Fibroblast of skin of right biceps (primary cell): ENCODE measurements around the gene OR52E2.

Experiments
- DNase-seq: peaks from one replicate; pipeline ENCODE4 v3.0.0-alpha.2; 2013

Gene OR52E2

GRCh38 chr11:5059391-5059790 lies at the start of gene OR52E2:
Gene OR52E2 (minus strand): TSS chr11:5059627. CDS start chr11:5059627, 0 bp downstream.
- DNase-seq, result no peak

- no peak for DNase-seq
Observed at GRCh38 chr11:5107285-5107684, 47.9 kb upstream of the OR52E2 start.

GRCh38 chr11:5103066-5103465 lies 43.6 kb upstream of the OR52E2 start:
- no peak for DNase-seq

DNA sequence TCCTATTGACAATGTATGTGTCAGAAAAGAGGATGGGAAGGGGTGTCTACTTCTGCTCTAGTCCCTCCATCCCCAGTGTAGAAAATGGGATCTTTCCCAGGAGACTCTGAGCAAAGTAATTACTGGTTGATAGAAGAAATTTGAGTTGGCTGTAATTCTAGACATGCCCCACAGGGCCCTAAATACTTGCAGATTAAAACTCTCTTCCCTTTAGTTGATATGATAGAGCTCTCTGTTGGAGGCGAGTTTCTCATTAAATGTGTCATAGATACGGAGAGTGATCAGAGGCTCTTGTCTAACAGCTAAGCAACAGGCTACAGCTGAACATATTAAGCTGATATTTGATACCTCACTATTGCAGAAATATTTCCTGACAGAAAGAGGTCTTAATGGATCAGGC lies 42.8 kb upstream of the OR52E2 start:
- no peak for DNase-seq

- DNase-seq, result no peak
Observed at GRCh38 chr11:5096011-5096410, 36.6 kb upstream of the OR52E2 start.

- peak; percentile 31 for DNase-seq
Observed at GRCh38 chr11:5092821-5093585, 33.6 kb upstream of the OR52E2 start.

GRCh38 chr11:5090668-5091067 lies 31.2 kb upstream of the OR52E2 start:
- DNase-seq, result no peak

DNA sequence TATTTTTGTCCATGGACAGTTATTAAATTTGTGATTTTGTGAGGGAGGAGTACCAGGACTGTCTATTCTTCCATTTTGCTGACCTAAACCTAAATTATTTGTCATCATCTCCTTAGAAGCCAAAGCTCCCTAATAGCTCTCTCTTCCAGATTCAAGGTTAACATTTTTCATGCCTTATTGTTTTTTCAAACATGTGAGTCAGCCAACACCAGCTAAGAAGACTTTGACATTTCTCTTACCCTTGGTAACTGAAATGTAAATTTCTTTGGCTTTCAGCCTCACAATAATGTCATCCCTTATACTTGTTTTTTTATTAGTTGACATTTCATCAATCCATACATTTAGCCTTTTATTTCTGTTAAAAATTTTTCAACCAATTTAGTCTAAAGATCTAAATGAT lies 29.1 kb upstream of the OR52E2 start:
- no peak for DNase-seq

- no peak for DNase-seq
Observed at GRCh38 chr11:5083602-5084001, 24.2 kb upstream of the OR52E2 start.

DNA sequence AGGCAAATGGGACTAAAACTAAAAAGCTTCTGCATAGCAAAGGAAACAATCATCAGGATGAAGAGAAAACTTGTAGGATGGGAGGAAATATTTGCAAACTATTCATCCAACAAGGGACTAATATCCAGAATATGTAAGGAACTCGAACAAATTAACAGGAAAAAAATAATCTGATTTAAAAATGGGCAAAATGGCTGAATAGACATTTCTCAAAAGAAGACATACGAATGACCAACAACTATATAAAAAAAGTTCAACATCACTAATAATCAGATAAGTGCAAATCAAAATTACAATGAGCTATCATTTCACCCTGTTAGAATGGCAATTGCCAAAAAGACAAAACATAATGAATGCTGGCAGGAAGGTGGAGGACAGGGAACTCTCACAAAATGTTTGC lies 22.0 kb upstream of the OR52E2 start:
- DNase-seq, result no peak

DNA sequence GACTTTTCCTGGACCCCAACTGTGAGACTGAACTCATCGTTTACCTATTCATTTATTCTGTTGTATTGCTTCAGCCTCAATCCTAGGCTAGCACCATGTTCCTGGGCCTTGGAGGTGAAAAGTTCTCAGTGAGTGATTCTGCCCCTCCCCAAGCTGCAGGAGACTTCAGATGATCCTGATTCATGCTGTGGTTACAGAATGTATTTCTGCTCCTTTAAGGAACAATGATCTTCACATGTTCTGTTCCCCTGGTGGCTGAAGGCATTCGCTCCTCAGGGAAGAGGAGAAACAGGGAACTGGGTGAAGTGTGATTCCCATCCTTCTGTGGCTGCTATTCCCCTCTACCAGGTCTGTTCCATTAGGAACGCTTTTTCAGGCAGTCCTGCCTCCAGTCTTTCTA lies 12.4 kb upstream of the OR52E2 start:
- peak; percentile 16 for DNase-seq

GRCh38 chr11:5069272-5069671 lies 9.8 kb upstream of the OR52E2 start, which contains the start of gene OR52E1:
Gene OR52E1 (plus strand): TSS chr11:5069572.
- DNase-seq, result no peak

DNA sequence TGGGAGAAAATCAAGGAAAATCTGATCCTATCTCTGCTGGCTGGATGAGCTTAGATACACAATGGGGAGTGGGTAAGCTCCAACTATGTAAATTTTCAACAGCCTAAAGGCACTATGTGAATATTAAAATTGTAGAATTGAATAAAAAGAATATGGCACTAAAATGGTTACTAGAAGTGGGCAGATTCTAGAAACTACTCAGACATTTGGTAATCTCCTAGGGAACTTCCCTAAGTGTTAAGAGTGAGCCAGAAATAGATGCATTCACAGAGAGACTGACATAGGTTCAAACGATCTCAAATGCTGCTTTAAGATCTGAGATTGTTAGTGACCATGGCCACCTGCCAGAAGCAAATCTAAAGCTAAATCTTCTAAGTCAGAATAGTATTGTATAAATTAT lies 5.6 kb upstream of the OR52E2 start:
- DNase-seq, result no peak

DNA sequence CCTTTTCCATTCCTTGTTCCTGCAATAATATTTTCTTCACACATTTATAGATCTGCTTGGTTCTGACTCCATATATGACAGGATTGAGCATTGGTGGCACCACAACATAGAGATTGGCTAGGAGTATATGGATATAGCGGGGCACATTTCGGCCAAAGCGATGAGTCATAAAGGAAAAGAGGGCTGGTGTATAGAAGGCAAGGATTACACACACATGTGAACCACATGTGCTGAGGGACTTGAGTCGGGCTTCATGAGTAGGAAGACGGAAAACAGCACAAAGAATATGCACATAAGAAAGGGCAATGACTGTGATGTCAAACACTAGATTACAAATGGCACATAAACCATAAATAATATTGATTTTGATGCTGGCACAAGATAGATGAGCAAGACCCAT lies 748 bp downstream of the OR52E2 start:
- peak; percentile 11 for DNase-seq

- DNase-seq, result no peak
Observed at GRCh38 chr11:5046754-5047330, 12.6 kb downstream of the OR52E2 start.

- no peak for DNase-seq
Observed at GRCh38 chr11:5046226-5046625, 13.2 kb downstream of the OR52E2 start, which contains the start of gene OR52J3. Gene OR52J3 (plus strand): TSS chr11:5046526. CDS start chr11:5046526, 0 bp downstream.

GRCh38 chr11:5043380-5043779 lies 16.0 kb downstream of the OR52E2 start:
- DNase-seq, result peak; percentile 64

DNA sequence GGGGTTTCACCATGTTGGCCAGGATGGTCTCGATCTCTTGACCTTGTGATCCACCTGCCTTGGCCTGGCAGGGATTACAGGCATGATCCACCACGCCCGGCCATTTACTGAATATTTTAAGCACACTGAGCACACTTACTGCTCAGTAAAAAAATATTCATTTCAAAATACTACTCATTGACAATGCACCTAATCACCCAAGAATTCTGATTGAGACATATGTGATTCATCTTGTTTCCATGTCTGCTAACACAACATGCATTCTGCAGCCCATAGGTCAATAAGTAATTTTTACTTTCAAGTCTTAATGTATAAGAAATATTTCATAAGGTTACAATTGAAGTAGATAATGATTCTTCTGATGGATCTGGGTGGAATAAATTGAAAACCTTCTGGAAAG lies 17.3 kb downstream of the OR52E2 start:
- DNase-seq, result peak; percentile 6

DNA sequence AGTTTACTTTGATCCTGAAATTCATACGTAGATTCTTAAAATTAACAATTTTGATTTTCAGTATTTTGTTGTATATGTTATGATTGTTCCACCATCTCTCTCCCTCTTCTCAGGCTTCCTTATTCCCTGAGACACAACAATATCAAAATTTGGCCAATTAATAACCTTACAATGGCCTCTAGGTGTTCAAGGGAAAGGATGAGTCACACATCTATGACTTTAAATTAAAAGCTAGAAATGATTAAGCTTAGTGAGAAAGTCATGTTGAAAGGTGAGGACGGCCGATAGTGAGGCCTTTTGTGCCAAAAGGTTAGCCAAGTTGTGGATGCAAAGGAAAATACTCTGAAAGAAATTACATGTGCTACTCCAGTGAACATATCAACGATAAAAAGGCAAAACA lies 18.6 kb downstream of the OR52E2 start:
- DNase-seq, result no peak

DNA sequence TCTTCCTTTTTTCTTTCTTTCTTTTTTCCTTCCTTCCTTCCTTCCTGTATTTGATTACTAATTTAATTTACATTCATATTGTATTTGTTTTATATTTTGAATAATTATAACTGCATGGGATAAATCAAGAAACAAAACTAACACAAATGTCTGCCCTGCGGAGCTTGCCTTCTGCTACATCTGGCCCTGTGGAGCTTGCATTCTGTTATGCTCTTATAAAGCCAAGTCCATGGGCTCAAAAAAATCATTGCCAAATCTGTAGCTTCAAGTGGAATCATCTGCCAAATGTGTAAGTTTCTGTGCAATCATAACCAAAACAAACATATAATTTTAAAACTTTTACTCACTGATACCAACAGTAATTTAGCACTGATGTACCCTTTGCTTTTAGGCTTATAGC lies 21.1 kb downstream of the OR52E2 start:
- DNase-seq, result no peak

DNA sequence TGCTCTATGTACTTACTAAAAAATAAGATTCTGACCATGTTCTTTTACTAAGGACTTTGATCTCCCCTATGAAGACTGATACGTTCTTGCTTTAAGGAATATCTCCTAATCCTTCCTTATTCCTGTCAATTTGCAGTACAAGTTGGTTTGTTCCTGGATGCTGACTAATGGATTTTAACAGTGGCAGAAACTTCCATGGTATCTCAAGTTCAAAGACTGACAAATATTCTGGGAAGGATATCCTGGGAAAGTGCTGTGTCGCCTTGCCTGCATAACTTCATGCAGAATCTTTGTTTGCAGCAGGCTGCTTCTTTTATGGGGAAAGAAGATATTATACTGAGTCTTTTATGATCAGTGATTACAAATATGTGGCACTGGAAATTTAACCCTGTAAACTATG lies 21.5 kb downstream of the OR52E2 start:
- DNase-seq, result no peak

DNA sequence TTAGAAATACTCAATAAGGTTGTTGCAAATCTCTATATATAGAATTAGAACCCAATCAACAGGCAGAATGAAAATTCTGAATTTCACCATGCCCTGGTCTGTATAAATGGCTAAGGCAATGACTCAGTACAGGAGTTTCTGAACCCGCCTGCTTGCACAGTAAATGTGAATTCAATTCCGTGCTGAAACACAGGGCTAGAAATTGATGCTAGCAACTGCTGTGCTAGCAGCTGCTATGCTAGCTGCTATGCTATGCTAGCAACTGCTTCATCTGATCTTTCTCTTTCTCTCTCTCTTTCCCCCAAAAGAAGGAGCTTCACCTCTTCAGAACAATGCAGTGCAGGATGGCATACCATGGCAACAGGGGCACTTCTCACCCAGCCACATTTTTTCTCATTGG lies 22.8 kb downstream of the OR52E2 start:
- DNase-seq, result no peak

- no peak for DNase-seq
Observed at GRCh38 chr11:5021996-5022395, 37.4 kb downstream of the OR52E2 start.

GRCh38 chr11:5013012-5013411 lies 46.4 kb downstream of the OR52E2 start:
- no peak for DNase-seq

GRCh38 chr11:5011254-5011653 lies 48.2 kb downstream of the OR52E2 start:
- DNase-seq, result no peak
